ENCODE measurements around the gene RGL1. TPM values are rescaled to one million over a fixed set of nuclear protein-coding genes. Genes with fewer than 3 reads are reported as not detected.

The RGL1 gene
- total RNA-seq, 1 experiment from 2014 or later = 1.3 TPM

DNA sequence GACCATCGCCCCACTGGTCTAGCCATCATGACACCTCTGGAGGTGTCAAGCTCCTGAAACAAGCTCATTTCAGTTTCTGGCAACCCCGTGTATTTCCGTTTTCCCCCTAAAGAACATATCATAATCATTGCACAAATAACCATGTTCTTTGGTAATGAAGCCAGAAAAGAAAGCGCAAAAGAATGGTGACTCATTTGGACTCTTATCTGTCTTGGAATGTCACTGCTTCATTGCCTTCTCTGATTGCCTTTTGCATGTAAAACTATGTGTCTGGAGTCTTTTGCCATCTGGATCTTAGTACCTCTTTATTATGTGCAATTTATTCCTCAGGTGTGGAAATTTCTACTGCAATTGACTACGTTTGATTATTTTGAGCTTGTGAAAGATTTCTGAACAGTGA is 122.1 kb downstream of the RGL1 start:
- Histone ChIP-seq H4K20me1 (ENCODE audit: insufficient read depth) (no peaks in the 10 kb centered on the region), H3K9ac (ENCODE audit: low read length) (no peak overlapping the region), H3K9me2 (ENCODE audit: insufficient read depth) (no peaks in the 10 kb centered on the region), H3K27me3 (ENCODE audit: insufficient read depth, low read length) (no peaks in the 10 kb centered on the region), H3K4me1 (ENCODE audit: control insufficient read depth in 1 of 2, insufficient read depth in 2 of 2, low read length in 2 of 2) (no peaks in the 10 kb centered on the region), H3K4me2 (ENCODE audit: low read length) (no peak overlapping the region), H2AFZ (ENCODE audit: low read depth, low read length, poor library complexity, severe bottlenecking) (no peak overlapping the region), H3K27ac (ENCODE audit: low read depth, low read length) (no peak overlapping the region), H3K36me3 (ENCODE audit: control insufficient read depth in 1 of 2, insufficient read depth in 2 of 2, low read length in 2 of 2) (no peaks in the 10 kb centered on the region), H3K9me3 (ENCODE audit: control insufficient read depth in 1 of 2, insufficient read depth in 1 of 2, low read depth in 1 of 2, low read length in 2 of 2) (no peaks in the 10 kb centered on the region), H3K79me2 (ENCODE audit: insufficient read depth, low read length) (no peaks in the 10 kb centered on the region), H3K4me3 (replicated peaks in 1 of 2; ENCODE audit: low read depth in 1 of 2, low read length in 2 of 2) (no peak overlapping the region)
- POLR2A ChIA-PET = interaction anchor here (1.3 kb wide), 1 partner anchor 10 kb away, joined by 3 read pairs; no protein-coding TSS in a partner anchor
- TF ChIP-seq JUND (IDR thresholded peaks at IDR 0.05) = no peak
- TF ChIP-seq, protein P1, sequence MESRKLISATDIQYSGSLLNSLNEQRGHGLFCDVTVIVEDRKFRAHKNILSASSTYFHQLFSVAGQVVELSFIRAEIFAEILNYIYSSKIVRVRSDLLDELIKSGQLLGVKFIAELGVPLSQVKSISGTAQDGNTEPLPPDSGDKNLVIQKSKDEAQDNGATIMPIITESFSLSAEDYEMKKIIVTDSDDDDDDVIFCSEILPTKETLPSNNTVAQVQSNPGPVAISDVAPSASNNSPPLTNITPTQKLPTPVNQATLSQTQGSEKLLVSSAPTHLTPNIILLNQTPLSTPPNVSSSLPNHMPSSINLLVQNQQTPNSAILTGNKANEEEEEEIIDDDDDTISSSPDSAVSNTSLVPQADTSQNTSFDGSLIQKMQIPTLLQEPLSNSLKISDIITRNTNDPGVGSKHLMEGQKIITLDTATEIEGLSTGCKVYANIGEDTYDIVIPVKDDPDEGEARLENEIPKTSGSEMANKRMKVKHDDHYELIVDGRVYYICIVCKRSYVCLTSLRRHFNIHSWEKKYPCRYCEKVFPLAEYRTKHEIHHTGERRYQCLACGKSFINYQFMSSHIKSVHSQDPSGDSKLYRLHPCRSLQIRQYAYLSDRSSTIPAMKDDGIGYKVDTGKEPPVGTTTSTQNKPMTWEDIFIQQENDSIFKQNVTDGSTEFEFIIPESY (IDR thresholded peaks at IDR 0.05; ENCODE audit: extremely low read depth, insufficient replicate concordance, low read length) = no peak
- TF ChIP-seq, protein P2, sequence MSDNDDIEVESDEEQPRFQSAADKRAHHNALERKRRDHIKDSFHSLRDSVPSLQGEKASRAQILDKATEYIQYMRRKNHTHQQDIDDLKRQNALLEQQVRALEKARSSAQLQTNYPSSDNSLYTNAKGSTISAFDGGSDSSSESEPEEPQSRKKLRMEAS (IDR thresholded peaks at IDR 0.05) = no peak
- no peak for TF ChIP-seq CEBPB (IDR thresholded peaks at IDR 0.05; ENCODE audit: low read depth)
- no peak for TF ChIP-seq POLR2A (IDR thresholded peaks at IDR 0.05; ENCODE audit: borderline replicate concordance, extremely low read depth, insufficient read depth, insufficient read length)
- TF ChIP-seq POLR2AphosphoS5 (IDR thresholded peaks at IDR 0.05; ENCODE audit: low read depth, low read length) = no peak
- no peak for TF ChIP-seq ZNF274 (IDR thresholded peaks at IDR 0.05; ENCODE audit: low read depth, low read length)
- TF ChIP-seq, protein P3, sequence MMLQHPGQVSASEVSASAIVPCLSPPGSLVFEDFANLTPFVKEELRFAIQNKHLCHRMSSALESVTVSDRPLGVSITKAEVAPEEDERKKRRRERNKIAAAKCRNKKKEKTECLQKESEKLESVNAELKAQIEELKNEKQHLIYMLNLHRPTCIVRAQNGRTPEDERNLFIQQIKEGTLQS (IDR thresholded peaks at IDR 0.05) = no peak
- TF ChIP-seq ZFX (IDR thresholded peaks at IDR 0.05) = no peak
- TF ChIP-seq EZH2 (IDR thresholded peaks at IDR 0.05) = no peak
- TF ChIP-seq SIN3A (IDR thresholded peaks at IDR 0.05; ENCODE audit: low read depth) = no peak
- TF ChIP-seq, protein P4, sequence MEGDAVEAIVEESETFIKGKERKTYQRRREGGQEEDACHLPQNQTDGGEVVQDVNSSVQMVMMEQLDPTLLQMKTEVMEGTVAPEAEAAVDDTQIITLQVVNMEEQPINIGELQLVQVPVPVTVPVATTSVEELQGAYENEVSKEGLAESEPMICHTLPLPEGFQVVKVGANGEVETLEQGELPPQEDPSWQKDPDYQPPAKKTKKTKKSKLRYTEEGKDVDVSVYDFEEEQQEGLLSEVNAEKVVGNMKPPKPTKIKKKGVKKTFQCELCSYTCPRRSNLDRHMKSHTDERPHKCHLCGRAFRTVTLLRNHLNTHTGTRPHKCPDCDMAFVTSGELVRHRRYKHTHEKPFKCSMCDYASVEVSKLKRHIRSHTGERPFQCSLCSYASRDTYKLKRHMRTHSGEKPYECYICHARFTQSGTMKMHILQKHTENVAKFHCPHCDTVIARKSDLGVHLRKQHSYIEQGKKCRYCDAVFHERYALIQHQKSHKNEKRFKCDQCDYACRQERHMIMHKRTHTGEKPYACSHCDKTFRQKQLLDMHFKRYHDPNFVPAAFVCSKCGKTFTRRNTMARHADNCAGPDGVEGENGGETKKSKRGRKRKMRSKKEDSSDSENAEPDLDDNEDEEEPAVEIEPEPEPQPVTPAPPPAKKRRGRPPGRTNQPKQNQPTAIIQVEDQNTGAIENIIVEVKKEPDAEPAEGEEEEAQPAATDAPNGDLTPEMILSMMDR (IDR thresholded peaks at IDR 0.05 in 2 of 3, conservative IDR thresholded peaks at IDR 0.05 in 1 of 3; ENCODE audit: borderline replicate concordance in 1 of 3, insufficient read depth in 1 of 3, low read depth in 2 of 3, low read length in 2 of 3) = no peak
- TF ChIP-seq ELF1 (IDR thresholded peaks at IDR 0.05; ENCODE audit: borderline replicate concordance, low read depth) = no peak
- TF ChIP-seq CBX3 (IDR thresholded peaks at IDR 0.05; ENCODE audit: low read depth) = no peak
- BruUV-seq (replicated peaks) = no TSS peak
- no peak for DNase-seq (ENCODE audit: low read depth, low spot score)
- no peak for ATAC-seq
- intact Hi-C loops (cut with micrococcal nuclease) = no loop called here
- CTCF ChIA-PET = interaction anchor here (1.5 to 1.8 kb wide), 2 partner anchors 11 kb away, joined by 3 to 5 read pairs; no protein-coding TSS in a partner anchor
- RAD21 ChIA-PET (ENCODE audit: low non-redundant PET in 1 of 2, low total read pairs in 2 of 2, uncharacterized antibody in 2 of 2, unreplicated experiment in 2 of 2) = no interaction called here
